Activated B cell treated with CpG ODN at 0.5 μM for 24 hours (primary cell): Measurements from ENCODE around the gene SYT6. TPM values are rescaled to one million over a fixed set of nuclear protein-coding genes. Genes with fewer than 3 reads are reported as not detected.

Experiments used
- ATAC-seq: fragments of 200-7000 bp; cut with Tn5 transposase; one replicate; pipeline ENCODE4 v1.10.0; 2021; ENCODE audit warnings: low read depth, mild to moderate bottlenecking, moderate library complexity
- CTCF ChIA-PET: fragments of 350-600 bp; sonication (Branson Sonifier 250); formaldehyde crosslinking; loops from one replicate; lab custom pipeline; 2021; ENCODE audit warnings: antibody characterized with exemption; lab: Charles Lee
- POLR2A ChIA-PET: fragments of 350-600 bp; sonication (Branson Sonifier 250); formaldehyde crosslinking; loops from one replicate; lab custom pipeline; 2021; ENCODE audit warnings: antibody characterized with exemption; lab: Charles Lee
- DNase-seq: peaks from one replicate; pipeline ENCODE4 v3.0.0; 2022
- H3K27ac Mint-ChIP-seq: one replicate; pipeline ENCODE4 v1.8.0; 2020; ENCODE audit warnings: mixed read lengths
- H3K27me3 Mint-ChIP-seq: one replicate; pipeline ENCODE4 v1.8.0; 2021; ENCODE audit warnings: mixed read lengths
- H3K36me3 Mint-ChIP-seq: one replicate; pipeline ENCODE4 v1.8.0; 2021; ENCODE audit warnings: low read depth, mixed read lengths
- H3K4me1 Mint-ChIP-seq: one replicate; pipeline ENCODE4 v1.8.0; 2021; ENCODE audit warnings: mixed read lengths
- H3K4me3 Mint-ChIP-seq: one replicate; pipeline ENCODE4 v1.8.0; 2020; ENCODE audit warnings: mild to moderate bottlenecking, mixed read lengths
- H3K9me3 Mint-ChIP-seq: one replicate; pipeline ENCODE4 v1.8.0; 2020; ENCODE audit warnings: mixed read lengths
- intact Hi-C: fragments of 100-400 bp; cut with micrococcal nuclease; formaldehyde crosslinking; loops from one replicate; pipeline ENCODE4 v1.15.1; 2024
- total RNA-seq: library from RNA; stranded (reverse); gene quantifications from 2 replicates; pipeline ENCODE4 v1.2.3, GENCODE V29; 2022
- TF ChIP-seq, protein P1 (sequence below): fragments of 200-600 bp; IDR thresholded peaks from one replicate; pipeline ENCODE4 v1.8.0; 2022; ENCODE audit warnings: antibody characterized with exemption, mild to moderate bottlenecking

SYT6 gene
- total RNA-seq, 1 donor from 2014 or later = not detected

DNA sequence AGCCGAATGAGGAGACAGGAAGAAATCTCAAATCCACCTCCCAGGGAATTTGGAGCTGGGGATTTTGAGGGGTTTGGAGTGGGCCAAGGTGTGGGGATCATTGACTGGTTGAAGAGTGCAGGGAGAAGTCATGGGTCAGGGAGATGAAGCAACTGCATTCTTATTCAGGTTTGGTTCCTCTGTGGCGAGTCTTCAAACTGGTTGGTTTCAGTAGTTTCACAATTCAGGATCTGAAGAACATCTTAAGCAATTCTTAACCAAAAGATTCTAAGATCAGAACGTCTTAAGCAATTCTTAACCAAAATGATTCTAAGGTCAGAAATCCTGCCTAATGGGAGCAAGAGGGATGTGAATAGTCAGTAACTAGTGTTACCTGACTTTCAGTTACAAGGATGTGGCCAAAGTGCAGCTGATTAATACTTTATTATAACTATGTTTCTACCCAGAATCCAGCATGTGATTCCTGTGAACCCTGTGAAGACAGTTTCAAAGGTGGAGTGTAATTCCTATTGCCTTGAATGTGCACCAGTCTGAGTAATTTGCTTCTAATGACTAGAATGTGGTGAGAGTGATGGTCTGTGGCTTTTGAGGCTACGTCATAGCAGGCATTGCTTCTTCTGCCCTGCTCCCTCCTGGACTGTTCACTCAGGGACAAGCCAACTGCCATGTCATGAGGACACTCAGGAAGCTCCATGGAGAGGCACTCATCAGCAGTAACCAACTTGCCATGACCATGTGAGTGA is 113.2 kb downstream of the SYT6 start:
- ChIA-PET POLR2A (no interaction called here), CTCF (no interaction called here)
- Mint-ChIP-seq H3K4me1 (no peaks in the 10 kb centered on the region), H3K27me3 (no peaks in the 10 kb centered on the region), H3K4me3 (no peak overlapping the region), H3K36me3 (no peaks in the 10 kb centered on the region), H3K9me3 (no peaks in the 10 kb centered on the region), H3K27ac (no peak overlapping the region)
- TF ChIP-seq, protein P1, sequence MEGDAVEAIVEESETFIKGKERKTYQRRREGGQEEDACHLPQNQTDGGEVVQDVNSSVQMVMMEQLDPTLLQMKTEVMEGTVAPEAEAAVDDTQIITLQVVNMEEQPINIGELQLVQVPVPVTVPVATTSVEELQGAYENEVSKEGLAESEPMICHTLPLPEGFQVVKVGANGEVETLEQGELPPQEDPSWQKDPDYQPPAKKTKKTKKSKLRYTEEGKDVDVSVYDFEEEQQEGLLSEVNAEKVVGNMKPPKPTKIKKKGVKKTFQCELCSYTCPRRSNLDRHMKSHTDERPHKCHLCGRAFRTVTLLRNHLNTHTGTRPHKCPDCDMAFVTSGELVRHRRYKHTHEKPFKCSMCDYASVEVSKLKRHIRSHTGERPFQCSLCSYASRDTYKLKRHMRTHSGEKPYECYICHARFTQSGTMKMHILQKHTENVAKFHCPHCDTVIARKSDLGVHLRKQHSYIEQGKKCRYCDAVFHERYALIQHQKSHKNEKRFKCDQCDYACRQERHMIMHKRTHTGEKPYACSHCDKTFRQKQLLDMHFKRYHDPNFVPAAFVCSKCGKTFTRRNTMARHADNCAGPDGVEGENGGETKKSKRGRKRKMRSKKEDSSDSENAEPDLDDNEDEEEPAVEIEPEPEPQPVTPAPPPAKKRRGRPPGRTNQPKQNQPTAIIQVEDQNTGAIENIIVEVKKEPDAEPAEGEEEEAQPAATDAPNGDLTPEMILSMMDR = no peak
- ATAC-seq = no peak
- no peak for DNase-seq
- intact Hi-C loops = no loop called here

Other genes starting within 250 kb of the SYT6 start
- gene AP4B1, start 249.1 kb downstream of the SYT6 start, total RNA-seq = 48.5 and 69.9 TPM in 2 replicates
- 5.4 and 6.0 TPM in 2 replicates for gene DCLRE1B, start 248.5 kb downstream of the SYT6 start, total RNA-seq
- 38.0 and 39.0 TPM in 2 replicates for gene HIPK1, start 224.5 kb downstream of the SYT6 start, total RNA-seq
- gene OLFML3, start 174.4 kb downstream of the SYT6 start, total RNA-seq = 0.27 and 0.29 TPM in 2 replicates